ENCODE measurements around the gene MED25. TPM values are rescaled to one million over a fixed set of nuclear protein-coding genes. Genes with fewer than 3 reads are reported as not detected.

Gene MED25
- total and polyA plus RNA-seq, 2 of the 8 experiments (the other 6 are each of a cell fraction or from before 2014, with no cell fraction given), result 21.6 to 71.4 TPM

- H4K8ac ChIP-seq (ENCODE audit: extremely low read depth, insufficient read depth, low read length), result no peak overlapping the region
- no peak overlapping the region for H3K56ac ChIP-seq (replicated peaks; ENCODE audit: insufficient read length, low read depth, low read length)
- no peaks in the 10 kb centered on the region for H3K27me3 ChIP-seq (replicated peaks in 1 of 4; ENCODE audit: control insufficient read depth in 3 of 4, extremely low read depth in 1 of 4, insufficient read depth in 3 of 4, low read length in 3 of 4)
- H3K23me2 ChIP-seq (ENCODE audit: low read depth, low read length), result no peaks in the 10 kb centered on the region; the same call in 1 of the 2 replicates
- no peaks in the 10 kb centered on the region; a peak in 1 of 4 replicates for H3K79me2 ChIP-seq (ENCODE audit: control insufficient read depth in 1 of 2, insufficient read depth in 2 of 2, low read length in 2 of 2)
- H2BK20ac ChIP-seq (ENCODE audit: low read length), result no peak overlapping the region
- no peak overlapping the region for H2BK12ac ChIP-seq (ENCODE audit: low read depth, low read length)
- H2BK5ac ChIP-seq (ENCODE audit: low read depth, low read length), result no peak overlapping the region
- H3K4ac ChIP-seq (replicated peaks; ENCODE audit: insufficient read length, low read depth, low read length), result no peak overlapping the region
- H2BK120ac ChIP-seq (replicated peaks; ENCODE audit: low read depth, low read length), result no peak overlapping the region
- no peak overlapping the region for H3K9ac ChIP-seq (replicated peaks in 1 of 4; ENCODE audit: extremely low read depth in 1 of 4, low read depth in 3 of 4, low read length in 3 of 4)
- no peaks in the 10 kb centered on the region for H3K9me3 ChIP-seq (ENCODE audit: insufficient read depth in 2 of 2, low read depth in 1 of 2, low read length in 1 of 2)
- no peak overlapping the region for H3K4me3 ChIP-seq (ENCODE audit: extremely low read depth in 1 of 4, insufficient read depth in 2 of 4, low read depth in 3 of 4, low read length in 4 of 4)
- no peak overlapping the region for H3K23ac ChIP-seq (ENCODE audit: insufficient read length)
- H3K4me2 ChIP-seq (ENCODE audit: insufficient read depth in 1 of 2, low read depth in 2 of 2, low read length in 2 of 2), result no peak overlapping the region
- no peak overlapping the region for H2AK5ac ChIP-seq (ENCODE audit: low read depth, low read length)
- 91% methylated on average over 5 of the region's 5 CpGs; no CpG with 5 or more reads in 1 of the 2 experiments for WGBS, 2 experiments (ENCODE audit: extremely low coverage in 1 of 2, insufficient coverage in 1 of 2, insufficient read length in 1 of 2, insufficient replicate concordance in 2 of 2, low coverage in 1 of 2, low lambda C conversion rate in 2 of 2, missing lambda C conversion rate in 1 of 2)
- H4K20me1 ChIP-seq (replicated peaks in 1 of 2; ENCODE audit: control insufficient read depth in 1 of 2, insufficient read depth in 2 of 2, low read length in 2 of 2), result peaks cover 0 to 10% of the 10 kb centered on the region in 2 experiments
- H4K5ac ChIP-seq (ENCODE audit: insufficient read length, low read depth, low read length), result no peak overlapping the region
- H3K27ac ChIP-seq (ENCODE audit: low read depth, low read length), result no peak overlapping the region
- no peak for DNase-seq (ENCODE audit: low read depth in 1 of 2, low spot score in 2 of 2)
- H4K91ac ChIP-seq (replicated peaks; ENCODE audit: insufficient read length, low read length), result no peak overlapping the region
- H3K14ac ChIP-seq (ENCODE audit: insufficient read length), result no peak overlapping the region
- peaks cover 3% of the 10 kb centered on the region for H3K79me1 ChIP-seq (ENCODE audit: low read depth, low read length)
- no peak for FAIRE-seq
- CTCF ChIA-PET (ENCODE audit: partially characterized antibody), result interaction anchor here (0.9 to 1.3 kb wide), 2 partner anchors 11 to 70 kb away, joined by 3 to 6 read pairs; no protein-coding TSS in a partner anchor
- H2AFZ ChIP-seq (ENCODE audit: low read length), result no peak overlapping the region
- H2BK15ac ChIP-seq (ENCODE audit: low read length), result no peak overlapping the region
- no peak overlapping the region for H3K18ac ChIP-seq (ENCODE audit: extremely low read depth, low read length)
- POLR2A ChIA-PET (ENCODE audit: partially characterized antibody), result interaction anchor here (0.8 to 1.1 kb wide), 2 partner anchors 19 to 41 kb away, joined by 3 read pairs; no protein-coding TSS in a partner anchor
- H3K36me3 ChIP-seq (ENCODE audit: control insufficient read depth in 2 of 4, insufficient read depth in 4 of 4, low read length in 3 of 4), result peaks cover 4 to 22% (median 10%) of the 10 kb centered on the region in 4 experiments; a peak in 7 of 8 replicates
- H3K4me1 ChIP-seq (replicated peaks in 1 of 4; ENCODE audit: control insufficient read depth in 3 of 4, insufficient read depth in 4 of 4, low read length in 3 of 4), result no peaks in the 10 kb centered on the region
- TF ChIP-seq PHF8 (conservative IDR thresholded peaks at IDR 0.05; ENCODE audit: low read depth, low read length) (no peak), POLR2A (IDR thresholded peaks at IDR 0.05; ENCODE audit: control extremely low read depth in 1 of 2, low read depth in 2 of 2, low read length in 2 of 2) (no peak), RXRA (IDR thresholded peaks at IDR 0.05; ENCODE audit: insufficient read depth, low read depth, low read length) (no peak), KDM4A (IDR thresholded peaks at IDR 0.05; ENCODE audit: low read depth, low read length, severe bottlenecking) (no peak), FOSL1 (IDR thresholded peaks at IDR 0.05; ENCODE audit: insufficient read depth, low read depth, low read length) (no peak), SUZ12 (IDR thresholded peaks at IDR 0.05; ENCODE audit: low read length) (no peak), SIX5 (IDR thresholded peaks at IDR 0.05; ENCODE audit: low read depth, low read length) (no peak), YY1 (IDR thresholded peaks at IDR 0.05; ENCODE audit: low read depth, low read length) (no peak), SP2 (IDR thresholded peaks at IDR 0.05; ENCODE audit: low read length) (no peak), E2F6 (IDR thresholded peaks at IDR 0.05) (no peak), RBBP5 (IDR thresholded peaks at IDR 0.05; ENCODE audit: borderline replicate concordance, low read depth, low read length) (no peak), TBP (IDR thresholded peaks at IDR 0.05; ENCODE audit: low read depth, low read length) (no peak), EZH2 (IDR thresholded peaks at IDR 0.05; ENCODE audit: low read depth, low read length, severe bottlenecking) (no peak), NANOG (IDR thresholded peaks at IDR 0.05; ENCODE audit: insufficient read depth, low read depth, low read length, poor library complexity, severe bottlenecking) (no peak)
Measured at GRCh38 chr19:49787746-49788145, 30.3 kb upstream of the MED25 start.
